GM23248 (cell line): ENCODE measurements around the gene MYCBP2.

ENCODE experiments used
- EZH2 ChIP-seq: fragments of 200-600 bp; sonication (generic); IDR thresholded peaks from 2 replicates; pipeline ENCODE4 v1.6.1; 2018; ENCODE audit warnings: antibody characterized with exemption, mild to moderate bottlenecking; ENCODE audit not compliant: insufficient read depth, poor library complexity, severe bottlenecking
- EZH2phosphoT487 ChIP-seq: fragments of 200-600 bp; sonication (generic); IDR thresholded peaks from 2 replicates; pipeline ENCODE4 v1.6.1; 2018; ENCODE audit warnings: antibody characterized with exemption, moderate library complexity, mild to moderate bottlenecking, low read depth; ENCODE audit not compliant: insufficient read depth

DNA sequence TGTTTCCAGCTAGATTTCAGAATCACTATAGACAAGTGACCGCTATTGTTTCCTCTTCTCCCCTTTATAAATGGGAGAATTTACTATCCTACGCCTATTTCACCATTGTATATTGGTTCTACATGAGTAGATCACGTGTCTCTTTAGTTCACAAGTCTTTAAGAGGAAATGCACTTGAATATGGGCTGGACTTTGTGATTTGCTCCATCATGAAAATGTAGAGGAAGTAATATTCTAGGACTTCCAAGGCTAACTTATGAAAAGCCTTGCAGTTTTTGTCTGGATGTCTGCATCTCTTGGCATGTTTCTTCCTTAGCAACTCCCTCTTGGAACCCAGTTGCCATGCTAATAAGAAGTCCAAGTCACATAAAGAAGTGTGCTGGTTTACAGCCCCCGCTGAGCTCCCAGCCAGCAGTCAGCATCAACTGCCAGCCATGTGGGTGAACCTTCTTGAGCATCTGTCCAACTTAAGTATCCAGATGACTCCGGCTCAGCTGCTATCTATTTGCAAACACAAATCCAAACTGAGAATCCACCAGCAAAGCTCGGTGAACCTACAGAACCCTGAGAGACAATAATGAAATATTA lies 295.1 kb downstream of the MYCBP2 start:
- TF ChIP-seq EZH2phosphoT487 (no peak), EZH2 (no peak)
